HG03280 (cell line): ENCODE measurements around the gene MDH1B.
"Not testable (repeated sequence)": the region's sequence is repeated elsewhere in the genome, so short reads cannot be mapped to it uniquely, and the experiment has no call there.

Experiments
- ATAC-seq: cut with Tn5 transposase; IDR thresholded peaks from one replicate; pipeline ENCODE4 v1.9.1; 2021; ENCODE audit warnings: mild to moderate bottlenecking, moderate library complexity; ENCODE audit not compliant: unreplicated experiment

The MDH1B gene

DNA sequence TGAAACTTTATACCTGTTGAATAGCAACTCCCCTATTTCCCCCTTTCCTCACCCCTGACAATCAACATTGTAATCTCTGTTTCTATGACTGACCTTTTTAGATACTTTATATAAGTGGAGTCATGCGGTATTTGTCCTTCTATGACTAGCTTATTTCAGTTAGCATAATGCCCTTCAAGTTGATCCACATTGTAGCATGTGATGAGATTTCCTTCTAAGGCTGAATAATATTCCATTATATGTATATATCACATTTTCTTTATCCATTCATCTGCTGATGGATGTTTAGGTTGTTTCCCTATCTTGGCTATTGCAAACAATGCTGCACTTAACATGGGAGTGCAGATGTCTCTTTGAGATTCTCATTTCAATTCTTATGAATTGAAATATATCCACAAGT, 9.7 kb upstream of the MDH1B start:
- ATAC-seq, result no peak

- ATAC-seq, result no peak
These were observed 1.2 kb upstream of the MDH1B start for GRCh38 chr2:206766057-206766930.

GRCh38 chr2:206764673-206765241, 371 bp downstream of the MDH1B start:
- peak; percentile 0 for ATAC-seq

GRCh38 chr2:206756816-206757215, 8.3 kb downstream of the MDH1B start:
- ATAC-seq, result no peak

DNA sequence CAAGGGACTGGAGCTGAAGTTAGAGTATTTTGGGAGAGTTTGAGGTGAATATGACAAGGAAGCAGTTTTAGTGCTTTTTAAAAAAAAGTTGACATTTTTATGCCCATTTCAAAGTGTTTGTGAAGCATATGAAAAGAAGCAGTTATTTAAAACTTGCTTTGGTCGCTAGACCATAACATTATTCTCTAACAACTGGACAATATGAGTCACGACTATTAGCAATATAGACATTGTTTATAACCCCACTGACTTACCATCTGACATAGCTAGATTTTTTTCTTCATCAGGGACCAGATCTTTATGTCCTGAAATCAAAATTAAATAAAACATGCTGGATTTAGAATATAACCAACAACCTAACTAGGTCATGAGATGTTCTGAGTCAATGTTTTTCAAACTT, 24.3 kb downstream of the MDH1B start:
- no peak for ATAC-seq

- ATAC-seq, result no peak
These were observed 25.9 kb downstream of the MDH1B start for GRCh38 chr2:206739271-206739670.

- ATAC-seq, result no peak
These were observed 28.2 kb downstream of the MDH1B start for GRCh38 chr2:206736935-206737334.

- ATAC-seq, result no peak
These were observed 31.8 kb downstream of the MDH1B start for GRCh38 chr2:206733341-206733740.

DNA sequence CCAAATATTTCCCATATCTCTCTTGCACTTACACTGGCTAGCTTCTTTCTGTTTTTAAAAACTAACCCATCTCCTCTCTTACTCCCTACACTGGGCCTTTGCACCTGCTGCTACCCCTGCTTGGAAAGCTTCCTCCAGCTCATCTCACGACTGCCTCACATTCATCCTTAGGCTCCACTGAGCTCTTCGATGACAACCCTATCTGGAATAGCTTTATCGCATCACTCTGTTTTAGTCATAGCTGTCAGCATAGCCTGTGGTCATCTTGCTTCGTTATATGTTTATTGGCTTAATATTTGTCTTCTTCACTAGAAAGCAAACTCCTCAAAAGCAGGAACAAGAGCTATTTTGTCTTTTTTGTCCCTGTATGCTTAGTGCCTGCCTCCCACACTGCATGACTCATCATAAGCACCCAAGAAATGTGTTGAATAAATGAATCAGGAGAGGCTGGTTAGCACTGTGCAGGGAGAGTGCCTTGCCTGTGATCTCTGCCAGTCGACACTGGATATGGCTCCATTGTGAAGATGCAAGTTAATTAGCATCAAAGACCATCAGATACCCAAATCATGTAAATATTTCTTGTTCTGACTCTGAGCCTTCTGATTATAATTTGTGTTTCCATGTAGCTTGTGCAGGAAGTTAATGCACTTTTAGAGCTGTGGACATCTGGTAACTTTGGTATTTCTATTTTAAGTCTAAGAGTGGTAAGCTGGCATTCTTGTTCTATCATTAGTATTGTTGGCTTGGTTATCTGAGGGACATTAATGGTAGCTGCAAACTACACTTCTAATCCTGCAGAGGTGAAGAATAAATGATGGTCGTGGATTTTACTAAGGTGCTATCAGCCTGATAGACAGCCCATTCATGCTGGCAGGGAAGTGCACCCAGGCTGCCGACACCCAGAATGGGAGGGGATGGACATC, 36.6 kb downstream of the MDH1B start:
- ATAC-seq, result no peak

GRCh38 chr2:206727287-206727686, 37.8 kb downstream of the MDH1B start:
- ATAC-seq, result no peak

- ATAC-seq, result no peak
These were observed 41.8 kb downstream of the MDH1B start for GRCh38 chr2:206723288-206723687.

GRCh38 chr2:206721256-206721920, 43.7 kb downstream of the MDH1B start:
- peak; percentile 70 for ATAC-seq

GRCh38 chr2:206718296-206718695, 46.8 kb downstream of the MDH1B start, which contains the start of gene DYTN:
Gene DYTN, minus strand, starts transcription at chr2:206718396. Its CDS starts 117 bp downstream, at chr2:206718279.
- ATAC-seq, result peak; percentile 32

DNA sequence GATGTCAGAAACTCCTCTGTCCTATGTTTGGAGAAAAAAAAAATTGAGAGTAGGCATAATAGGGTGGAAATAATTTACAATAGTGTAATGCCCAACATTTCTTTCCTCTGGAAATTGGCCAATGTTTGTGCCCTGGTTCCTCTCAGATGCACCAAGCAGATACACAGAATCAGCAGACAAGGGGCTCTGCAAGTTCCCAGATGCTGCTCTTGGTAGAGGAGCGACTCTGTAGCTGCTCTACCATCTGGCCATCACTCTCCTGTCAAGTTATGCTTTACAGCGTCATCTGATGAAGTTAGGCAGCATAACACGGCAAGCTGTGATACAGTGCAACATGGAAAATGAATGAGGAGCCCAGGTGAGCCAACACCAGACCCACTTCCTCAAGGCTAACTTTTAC, 48.5 kb downstream of the MDH1B start:
- no peak for ATAC-seq

DNA sequence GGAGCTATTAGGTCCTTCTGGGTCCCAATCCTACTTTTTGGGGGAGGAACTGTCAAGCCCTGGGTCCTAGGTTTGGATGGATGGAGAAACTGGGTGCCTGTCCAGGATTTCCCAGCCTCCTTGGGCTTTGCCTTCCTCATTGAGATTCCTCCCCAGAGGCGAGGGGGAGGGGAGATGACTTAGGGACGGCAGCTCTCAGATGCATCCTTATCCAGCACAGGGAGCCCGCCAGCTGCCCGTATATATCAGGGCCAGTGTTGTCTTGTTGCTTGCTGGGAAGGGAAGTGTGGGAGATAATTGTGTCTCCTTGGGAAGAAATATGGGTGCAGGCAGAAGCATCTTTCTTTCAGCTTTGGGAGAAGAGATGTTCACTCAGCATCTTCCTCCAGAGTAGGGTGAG, 49.9 kb downstream of the MDH1B start:
- not testable (repeated sequence) for ATAC-seq

- ATAC-seq, result no peak
These were observed 51.4 kb downstream of the MDH1B start for GRCh38 chr2:206713746-206714145.

DNA sequence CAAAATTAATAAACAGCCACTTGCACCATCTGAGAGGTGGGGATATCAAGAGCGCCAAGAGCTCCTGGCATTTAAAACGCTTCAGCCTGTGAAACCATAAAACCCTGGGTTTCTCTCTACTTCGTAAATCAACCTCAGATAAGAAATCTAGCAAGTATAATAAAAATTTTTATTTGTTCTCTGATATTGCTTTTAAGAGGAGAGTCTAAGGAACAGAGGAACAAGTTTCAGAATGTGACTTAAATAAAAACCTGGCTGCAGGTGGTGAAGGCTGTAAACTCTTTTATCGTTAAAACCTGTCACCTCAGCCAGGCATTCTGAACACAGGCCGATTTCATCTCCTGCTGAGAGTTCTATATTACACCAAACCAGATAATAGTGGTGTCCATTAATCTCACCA, 56.8 kb downstream of the MDH1B start:
- no peak for ATAC-seq

DNA sequence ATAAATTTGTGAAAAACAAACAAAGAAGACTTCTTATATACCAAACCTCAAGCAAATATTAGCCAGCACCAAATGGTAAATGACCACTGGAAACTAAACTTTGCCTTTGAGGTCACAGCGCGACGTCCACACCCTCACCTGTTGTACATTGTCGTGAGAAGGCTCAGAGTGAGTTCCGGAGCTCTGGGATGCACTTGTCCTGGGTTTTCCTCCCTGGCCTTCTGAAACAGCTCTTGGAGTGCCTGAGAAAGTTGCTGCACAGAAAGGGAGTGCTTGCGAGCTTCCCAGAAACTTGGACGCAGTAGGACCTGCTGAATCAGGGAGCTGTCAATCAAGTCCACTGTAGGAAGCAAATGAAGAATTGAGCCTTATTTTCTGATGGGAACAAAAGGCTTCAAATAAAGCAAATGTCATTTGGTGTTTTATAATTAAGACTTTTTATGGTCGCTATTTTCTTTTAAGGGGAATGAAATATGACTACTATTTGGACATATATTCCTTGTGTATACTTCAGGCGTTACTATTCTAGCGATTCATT, 57.9 kb downstream of the MDH1B start:
- no peak for ATAC-seq

- no peak for ATAC-seq
These were observed 63.0 kb downstream of the MDH1B start for GRCh38 chr2:206701952-206702605.

DNA sequence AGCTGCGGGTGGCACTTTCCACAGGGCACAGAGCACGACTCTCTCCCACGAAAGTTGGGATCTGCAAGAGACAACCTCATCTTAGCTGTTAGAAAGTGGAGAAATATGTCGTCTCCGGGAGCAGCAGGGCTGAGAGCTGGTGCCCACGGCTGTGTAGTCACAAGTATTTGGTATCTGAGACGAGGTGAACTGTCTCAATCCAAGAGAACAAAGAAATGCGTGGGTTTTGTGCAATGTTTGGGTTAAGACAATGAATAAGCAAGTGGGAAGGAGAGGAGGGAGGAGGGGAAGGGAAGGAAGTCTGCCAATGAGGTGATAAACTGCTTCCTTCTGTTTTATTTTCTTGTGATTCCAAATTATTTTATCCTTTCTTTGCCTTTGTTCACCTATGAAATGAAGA, 65.0 kb downstream of the MDH1B start:
- ATAC-seq, result no peak
